Astrocyte (in vitro differentiated cells and primary cell): ENCODE data around the gene CCDC86. TPM values are rescaled to one million over a fixed set of nuclear protein-coding genes. Genes with fewer than 3 reads are reported as not detected.

Source experiments
- DNase-seq: peaks from one replicate; pipeline ENCODE4 v3.0.0-alpha.2; 2010; ENCODE audit warnings: low read depth
- FAIRE-seq: peaks from 2 replicates; lab custom pipeline; 2011; peaks lifted over from hg19 to GRCh38; lab: Jason Lieb, UNC
- H2AFZ ChIP-seq: 2 replicates; pipeline ENCODE4 v1.6.0; 2012; ENCODE audit warnings: low read depth, low read length, inconsistent platforms
- H3K27ac ChIP-seq: 2 replicates; pipeline ENCODE4 v1.5.1; 2011; ENCODE audit warnings: low read depth, low read length, inconsistent platforms
- H3K27me3 ChIP-seq: 2 replicates; pipeline ENCODE4 v1.6.0; 2011; ENCODE audit warnings: low read length, inconsistent platforms; ENCODE audit not compliant: insufficient read depth
- H3K36me3 ChIP-seq: 2 replicates; pipeline ENCODE4 v1.5.1; 2011; ENCODE audit warnings: low read length, inconsistent platforms; ENCODE audit not compliant: insufficient read depth
- H3K4me1 ChIP-seq: 2 replicates; pipeline ENCODE4 v1.5.1; 2011; ENCODE audit warnings: low read length, inconsistent platforms; ENCODE audit not compliant: insufficient read depth
- H3K4me2 ChIP-seq: 2 replicates; pipeline ENCODE4 v1.6.0; 2012; ENCODE audit warnings: low read length, inconsistent platforms
- H3K4me3 ChIP-seq: 2 replicates; pipeline ENCODE4 v1.5.1; 2011; ENCODE audit warnings: low read depth, mild to moderate bottlenecking, low read length, inconsistent platforms; ENCODE audit not compliant: insufficient read depth
- H3K79me2 ChIP-seq: 2 replicates; pipeline ENCODE4 v1.6.0; 2012; ENCODE audit warnings: mild to moderate bottlenecking, low read length, inconsistent platforms; ENCODE audit not compliant: insufficient read depth
- H3K9ac ChIP-seq: 2 replicates; pipeline ENCODE4 v1.6.0; 2012; ENCODE audit warnings: mild to moderate bottlenecking, low read length, inconsistent platforms
- H3K9me3 ChIP-seq: 2 replicates; pipeline ENCODE4 v1.5.1; 2012; ENCODE audit warnings: low read depth, mild to moderate bottlenecking, low read length, inconsistent platforms; ENCODE audit not compliant: insufficient read depth
- H4K20me1 ChIP-seq: 2 replicates; pipeline ENCODE4 v1.6.0; 2012; ENCODE audit warnings: low read length, inconsistent platforms; ENCODE audit not compliant: insufficient read depth
- H3K27ac Mint-ChIP-seq: one replicate; pipeline ENCODE4 v1.8.0; 2021; ENCODE audit warnings: mild to moderate bottlenecking, mixed read lengths; ENCODE audit not compliant: unreplicated experiment
- H3K27me3 Mint-ChIP-seq: one replicate; pipeline ENCODE4 v1.8.0; 2021; ENCODE audit warnings: low read depth, mixed read lengths; ENCODE audit not compliant: unreplicated experiment
- H3K36me3 Mint-ChIP-seq: one replicate; pipeline ENCODE4 v1.8.0; 2021; ENCODE audit warnings: low read depth, mixed read lengths; ENCODE audit not compliant: unreplicated experiment
- H3K4me1 Mint-ChIP-seq: one replicate; pipeline ENCODE4 v1.8.0; 2021; ENCODE audit warnings: low read depth, mixed read lengths; ENCODE audit not compliant: unreplicated experiment
- H3K4me3 Mint-ChIP-seq: one replicate; pipeline ENCODE4 v1.8.0; 2021; ENCODE audit warnings: mild to moderate bottlenecking, moderate library complexity, mixed read lengths; ENCODE audit not compliant: unreplicated experiment
- H3K9me3 Mint-ChIP-seq: one replicate; pipeline ENCODE4 v1.8.0; 2021; ENCODE audit warnings: mild to moderate bottlenecking, mixed read lengths; ENCODE audit not compliant: unreplicated experiment
- CTCF ChIP-seq: IDR thresholded peaks from 2 replicates; pipeline ENCODE4 v1.5.1; 2011; ENCODE audit warnings: low read depth, mild to moderate bottlenecking, inconsistent platforms, low read length, moderate library complexity; ENCODE audit not compliant: insufficient read depth
- EZH2 ChIP-seq: IDR thresholded peaks from 2 replicates; pipeline ENCODE4 v1.6.1; 2012; ENCODE audit warnings: mild to moderate bottlenecking, low read length, inconsistent platforms; ENCODE audit not compliant: insufficient read depth
- total RNA-seq: library from RNA; stranded (reverse); gene quantifications from 2 replicates; pipeline ENCODE4 v1.2.1, GENCODE V29; 2021

The CCDC86 gene
- total RNA-seq, 1 donor from 2014 or later: 51.4 TPM

GRCh38 chr11:60801194-60801593 lies 40.7 kb upstream of the CCDC86 start:
- H3K4me1 Mint-ChIP-seq: no peaks in the 10 kb centered on the region

GRCh38 chr11:60803273-60803936 lies 38.5 kb upstream of the CCDC86 start:
- Mint-ChIP-seq H3K4me3 (no peak overlapping the region), H3K4me1 (no peaks in the 10 kb centered on the region), H3K27me3 (peaks cover 25% of the 10 kb centered on the region), H3K9me3 (peaks cover 1% of the 10 kb centered on the region), H3K27ac (no peak overlapping the region), H3K36me3 (no peaks in the 10 kb centered on the region)
- Histone ChIP-seq H3K27ac (no peak overlapping the region), H4K20me1 (no peaks in the 10 kb centered on the region), H3K9me3 (no peaks in the 10 kb centered on the region), H3K27me3 (peaks cover 18% of the 10 kb centered on the region), H3K9ac (no peak overlapping the region), H3K4me2 (no peak overlapping the region), H2AFZ (no peak overlapping the region), H3K4me3 (no peak overlapping the region), H3K4me1 (no peaks in the 10 kb centered on the region), H3K36me3 (no peaks in the 10 kb centered on the region), H3K79me2 (no peaks in the 10 kb centered on the region)
- FAIRE-seq (no peak), DNase-seq (no peak)
- no peak for TF ChIP-seq CTCF
- TF ChIP-seq EZH2: no peak

More at GRCh38 chr11:60801194-60801593, 40.7 kb upstream of the CCDC86 start:
- H3K27ac Mint-ChIP-seq: no peak overlapping the region
- H3K27me3 Mint-ChIP-seq: peaks cover 32% of the 10 kb centered on the region
- Histone ChIP-seq H3K4me1 (no peaks in the 10 kb centered on the region), H3K36me3 (no peaks in the 10 kb centered on the region), H2AFZ (no peak overlapping the region), H3K4me3 (no peak overlapping the region), H3K27ac (no peak overlapping the region), H3K9me3 (no peaks in the 10 kb centered on the region), H3K27me3 (peaks cover 18% of the 10 kb centered on the region), H3K9ac (no peak overlapping the region), H3K4me2 (no peak overlapping the region), H4K20me1 (no peaks in the 10 kb centered on the region), H3K79me2 (no peaks in the 10 kb centered on the region)
- no peak for DNase-seq
- TF ChIP-seq CTCF (no peak), EZH2 (no peak)
- H3K4me3 Mint-ChIP-seq: no peak overlapping the region
- FAIRE-seq: no peak
- H3K9me3 Mint-ChIP-seq: peaks cover 6% of the 10 kb centered on the region
- no peaks in the 10 kb centered on the region for H3K36me3 Mint-ChIP-seq

- no peak for DNase-seq
- Histone ChIP-seq H2AFZ (no peak overlapping the region), H3K4me1 (no peaks in the 10 kb centered on the region), H3K36me3 (no peaks in the 10 kb centered on the region), H3K9ac (no peak overlapping the region), H4K20me1 (no peaks in the 10 kb centered on the region), H3K9me3 (no peaks in the 10 kb centered on the region), H3K27ac (no peak overlapping the region), H3K4me2 (no peak overlapping the region), H3K27me3 (peaks cover 4% of the 10 kb centered on the region), H3K4me3 (no peak overlapping the region), H3K79me2 (no peaks in the 10 kb centered on the region)
- FAIRE-seq: no peak
- H3K36me3 Mint-ChIP-seq: no peaks in the 10 kb centered on the region
- no peaks in the 10 kb centered on the region for H3K4me1 Mint-ChIP-seq
- H3K9me3 Mint-ChIP-seq: peaks cover 7% of the 10 kb centered on the region
- no peak overlapping the region for H3K4me3 Mint-ChIP-seq
- peaks cover 18% of the 10 kb centered on the region for H3K27me3 Mint-ChIP-seq
- no peak for TF ChIP-seq EZH2
- no peak for TF ChIP-seq CTCF
- no peak overlapping the region for H3K27ac Mint-ChIP-seq
Measured at GRCh38 chr11:60809249-60809648, 32.7 kb upstream of the CCDC86 start.
